ENCODE results near the gene SPTLC1. TPM values are rescaled to one million over a fixed set of nuclear protein-coding genes. Genes with fewer than 3 reads are reported as not detected.
"Not testable (repeated sequence)": the region's sequence is repeated elsewhere in the genome, so short reads cannot be mapped to it uniquely, and the experiment has no call there.

The SPTLC1 gene
- total and polyA plus RNA-seq, 2 of the 8 experiments (the other 6 are each of a cell fraction or from before 2014, with no cell fraction given), result 34.2 to 62.1 TPM

- no peak for TF ChIP-seq PHF8 (conservative IDR thresholded peaks at IDR 0.05; ENCODE audit: low read depth, low read length)
- no peak for TF ChIP-seq ASH2L (IDR thresholded peaks at IDR 0.05; ENCODE audit: low read length)
- no peak for TF ChIP-seq RNF2 (IDR thresholded peaks at IDR 0.05; ENCODE audit: borderline replicate concordance, low read depth, low read length, missing control alignments, poor library complexity, severe bottlenecking)
Observed at GRCh38 chr9:92151691-92152393, 36.6 kb upstream of the SPTLC1 start (continued).

GRCh38 chr9:92150501-92151470 is 35.6 kb upstream of the SPTLC1 start:
- not testable (repeated sequence) for H3K14ac ChIP-seq (ENCODE audit: insufficient read length); H2BK15ac ChIP-seq (ENCODE audit: low read length); H3K23ac ChIP-seq (ENCODE audit: insufficient read length); H3K79me1 ChIP-seq (ENCODE audit: low read depth, low read length); H3K4me3 ChIP-seq (ENCODE audit: extremely low read depth in 1 of 4, insufficient read depth in 2 of 4, low read depth in 3 of 4, low read length in 4 of 4); H4K8ac ChIP-seq (ENCODE audit: extremely low read depth, insufficient read depth, low read length); H3K9me3 ChIP-seq (ENCODE audit: insufficient read depth in 2 of 2, low read depth in 1 of 2, low read length in 1 of 2); H2BK5ac ChIP-seq (ENCODE audit: low read depth, low read length); H3K36me3 ChIP-seq (ENCODE audit: control insufficient read depth in 2 of 4, insufficient read depth in 4 of 4, low read length in 3 of 4); H2AK5ac ChIP-seq (ENCODE audit: low read depth, low read length); H3K79me2 ChIP-seq (ENCODE audit: control insufficient read depth in 1 of 2, insufficient read depth in 2 of 2, low read length in 2 of 2); H3K27me3 ChIP-seq (replicated peaks in 1 of 4; ENCODE audit: control insufficient read depth in 3 of 4, extremely low read depth in 1 of 4, insufficient read depth in 3 of 4, low read length in 3 of 4); H3K27ac ChIP-seq (ENCODE audit: low read depth, low read length); DNase-seq (ENCODE audit: low read depth in 1 of 2, low spot score in 2 of 2); H3K4me2 ChIP-seq (ENCODE audit: insufficient read depth in 1 of 2, low read depth in 2 of 2, low read length in 2 of 2); H2BK12ac ChIP-seq (ENCODE audit: low read depth, low read length); H3K56ac ChIP-seq (replicated peaks; ENCODE audit: insufficient read length, low read depth, low read length); H2BK120ac ChIP-seq (replicated peaks; ENCODE audit: low read depth, low read length); H3K18ac ChIP-seq (ENCODE audit: extremely low read depth, low read length); H2BK20ac ChIP-seq (ENCODE audit: low read length); FAIRE-seq; H4K20me1 ChIP-seq (replicated peaks in 1 of 2; ENCODE audit: control insufficient read depth in 1 of 2, insufficient read depth in 2 of 2, low read length in 2 of 2); H4K91ac ChIP-seq (replicated peaks; ENCODE audit: insufficient read length, low read length); H3K4ac ChIP-seq (replicated peaks; ENCODE audit: insufficient read length, low read depth, low read length); H3K9ac ChIP-seq (replicated peaks in 1 of 4; ENCODE audit: extremely low read depth in 1 of 4, low read depth in 3 of 4, low read length in 3 of 4); H3K23me2 ChIP-seq (ENCODE audit: low read depth, low read length); H4K5ac ChIP-seq (ENCODE audit: insufficient read length, low read depth, low read length); H2AFZ ChIP-seq (ENCODE audit: low read length)
- ChIA-PET POLR2A (ENCODE audit: partially characterized antibody) (interaction anchor here (0.7 kb wide), 1 partner anchor 10 kb away, joined by 3 read pairs; no protein-coding TSS in a partner anchor), CTCF (ENCODE audit: partially characterized antibody) (interaction anchor here (0.6 to 5.5 kb wide), 2 partner anchors 11 to 36 kb away, joined by 3 to 47 read pairs; no protein-coding TSS in a partner anchor)
- 87% methylated on average over 6 of the region's 7 CpGs; no CpG with 5 or more reads in 1 of the 2 experiments for WGBS, 2 experiments (ENCODE audit: extremely low coverage in 1 of 2, insufficient coverage in 1 of 2, insufficient read length in 1 of 2, insufficient replicate concordance in 2 of 2, low coverage in 1 of 2, low lambda C conversion rate in 2 of 2, missing lambda C conversion rate in 1 of 2)
- peaks cover 0 to 11% (median 5%) of the 10 kb centered on the region in 4 experiments; a peak in 4 of 7 replicates for H3K4me1 ChIP-seq (replicated peaks in 1 of 4; ENCODE audit: control insufficient read depth in 3 of 4, insufficient read depth in 4 of 4, low read length in 3 of 4)
